22Rv1 (cell line): ENCODE data around the gene MAPK14.
"Not testable (repeated sequence)": the region's sequence is repeated elsewhere in the genome, so short reads cannot be mapped to it uniquely, and the experiment has no call there.

Experiments used
- H3K27ac ChIP-seq: fragments of 450-650 bp; 2 replicates; pipeline ENCODE4 v1.5.1; 2017
- CTCF ChIP-seq: fragments of 450-650 bp; IDR thresholded peaks from 2 replicates; pipeline ENCODE4 v1.5.1; 2017; ENCODE audit warnings: mild to moderate bottlenecking
- ZFX ChIP-seq: fragments of 450-650 bp; IDR thresholded peaks from 2 replicates; pipeline ENCODE4 v1.6.1; 2017; ENCODE audit warnings: antibody characterized with exemption, borderline replicate concordance

Gene MAPK14

GRCh38 chr6:36027501-36028087 lies at the start of gene MAPK14:
MAPK14 (plus strand) TSS chr6:36027808; CDS start chr6:36028158, 350 bp downstream.
- TF ChIP-seq CTCF: peak; percentile 97
- TF ChIP-seq ZFX: no peak
- H3K27ac ChIP-seq: peak within 1 kb of the TSS; percentile 85

- not testable (repeated sequence) for H3K27ac ChIP-seq
These were observed 47.5 kb upstream of the MAPK14 start for GRCh38 chr6:35980126-35980525.

- no peak overlapping the region for H3K27ac ChIP-seq
- TF ChIP-seq ZFX (no peak), CTCF (no peak)
These were observed 46.5 kb upstream of the MAPK14 start for GRCh38 chr6:35980991-35981645.

GRCh38 chr6:35984701-35985100 lies 42.9 kb upstream of the MAPK14 start:
- no peak overlapping the region for H3K27ac ChIP-seq
- TF ChIP-seq ZFX: no peak
- no peak for TF ChIP-seq CTCF

GRCh38 chr6:35988047-35988446 lies 39.6 kb upstream of the MAPK14 start:
- not testable (repeated sequence) for H3K27ac ChIP-seq

- H3K27ac ChIP-seq: no peak overlapping the region
- no peak for TF ChIP-seq CTCF
- TF ChIP-seq ZFX: no peak
These were observed 34.5 kb upstream of the MAPK14 start for GRCh38 chr6:35993150-35993549.

- no peak for TF ChIP-seq CTCF
- TF ChIP-seq ZFX: no peak
These were observed 27.2 kb upstream of the MAPK14 start for GRCh38 chr6:36000451-36000850.

GRCh38 chr6:36015666-36016065 lies 11.9 kb upstream of the MAPK14 start:
- TF ChIP-seq ZFX (no peak), CTCF (no peak)
- no peak overlapping the region for H3K27ac ChIP-seq

More at GRCh38 chr6:36000451-36000850, 27.2 kb upstream of the MAPK14 start:
- no peak overlapping the region for H3K27ac ChIP-seq
